Body of pancreas (tissue), 4 donors: ENCODE measurements around the gene ANGPTL4. TPM values are rescaled to one million over a fixed set of nuclear protein-coding genes. Genes with fewer than 3 reads are reported as not detected.
"Not testable (repeated sequence)": the region's sequence is repeated elsewhere in the genome, so short reads cannot be mapped to it uniquely, and the experiment has no call there.

Source experiments
- ATAC-seq: fragments of 150-250 bp; one replicate; pipeline ENCODE4 v1.9.1; 2016
- DNase-seq, 4 donors: peaks; one replicate each; pipeline ENCODE4 v3.0.0-alpha.2; 2019
- H3K27ac ChIP-seq, 4 donors: fragments of 200-600 bp; sonication (generic); 1 replicate in 3 of 4; 2 replicates in 1 of 4; pipeline versions ENCODE4 v1.5.1 to v1.6.1; 2016 to 2019; ENCODE audit warnings: mild to moderate bottlenecking in 1 of 4, mixed read lengths in 1 of 4, moderate library complexity in 1 of 4
- H3K27me3 ChIP-seq, 2 donors: fragments of 200-600 bp; sonication (generic); one replicate each; pipeline ENCODE4 v1.6.0; 2016; ENCODE audit warnings: mild to moderate bottlenecking in 1 of 2
- H3K36me3 ChIP-seq, 2 donors: fragments of 200-600 bp; sonication (generic); replicated peaks in 1 of 2; 2 replicates each; pipeline ENCODE4 v1.5.1; 2016; ENCODE audit warnings: low read depth in 2 of 2; ENCODE audit not compliant: insufficient read depth in 1 of 2
- H3K4me1 ChIP-seq: fragments of 200-600 bp; sonication (generic); one replicate; pipeline ENCODE4 v1.6.0; 2016
- H3K4me3 ChIP-seq, 2 donors: fragments of 200-600 bp; sonication (generic); 1 replicate in 1 of 2; 2 replicates in 1 of 2; pipeline ENCODE4 v1.5.1; 2016 to 2019
- H3K9me3 ChIP-seq, 3 donors: fragments of 200-600 bp; sonication (generic); 1 replicate in 2 of 3; 2 replicates in 1 of 3; pipeline ENCODE4 v1.5.1; 2016
- POLR2A ChIP-seq, 3 donors: fragments of 450-650 bp; IDR thresholded peaks; one replicate each; pipeline ENCODE4 v1.6.1; 2016; ENCODE audit warnings: antibody characterized with exemption in 3 of 3, mild to moderate bottlenecking in 2 of 3
- WGBS, 2 donors: methylation state at CpG; one replicate each; pipeline ENCODE4 v1.1.5; 2017; 5-methylcytosine and 5-hydroxymethylcytosine counted together
- intact Hi-C: fragments of 100-400 bp; cut with DNase I; formaldehyde crosslinking; loops from one replicate; pipeline ENCODE4 v1.15.1; 2023
- total RNA-seq, 2 donors: library from RNA; depleted of rRNA; stranded (reverse); fragments of >200 nt; gene quantifications; one replicate each; pipeline ENCODE4 v1.1.0, GENCODE V29; 2016
- TF ChIP-seq, protein P1 (sequence below), 7 experiments: fragments of 450-650 bp in 4 of 7; fragments of 200-600 bp in 3 of 7; sonication (generic) in 3 of 7; IDR thresholded peaks; one replicate each; pipeline ENCODE4 v1.5.1; 2016 to 2019; ENCODE audit warnings: antibody characterized with exemption in 7 of 7

Gene ANGPTL4
- total RNA-seq, 2 donors from 2014 or later: 68.7 to 110 TPM

DNA sequence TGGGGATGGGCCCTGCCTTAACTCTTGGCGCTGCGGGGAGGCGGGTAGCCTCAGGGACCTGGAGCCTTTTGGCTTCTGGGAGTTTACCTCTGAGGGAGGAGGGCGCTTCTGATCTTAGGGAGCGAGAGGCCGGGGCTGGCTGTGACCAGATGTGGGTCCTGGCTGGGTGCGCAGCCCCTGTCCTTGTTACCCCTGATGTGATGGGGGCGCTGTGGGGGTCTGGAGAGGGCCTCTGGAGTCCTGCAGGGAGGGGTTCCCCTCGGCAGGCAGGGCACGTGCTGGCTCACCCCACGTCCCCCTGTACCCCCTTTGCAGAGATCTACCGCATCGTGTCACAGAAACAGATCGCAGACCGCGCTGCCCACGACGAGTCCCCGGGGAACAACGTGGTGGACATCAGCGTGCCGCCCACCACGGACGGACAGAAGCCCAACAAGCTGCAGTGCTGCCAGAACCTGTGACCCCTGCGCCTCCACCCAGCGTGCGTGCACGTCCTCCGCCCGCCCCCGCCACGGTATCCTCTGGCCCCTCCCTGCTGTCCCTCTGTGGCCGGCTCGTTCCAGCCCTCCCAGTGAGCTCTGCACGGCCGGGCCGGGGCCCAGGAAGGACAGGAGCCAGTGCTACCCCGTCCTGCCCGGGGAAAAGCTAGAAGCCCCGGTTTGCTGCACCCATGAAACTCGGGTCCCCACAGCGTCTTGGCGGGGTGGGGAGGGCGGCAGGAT lies 39.3 kb downstream of the ANGPTL4 start:
- TF ChIP-seq, protein P1, sequence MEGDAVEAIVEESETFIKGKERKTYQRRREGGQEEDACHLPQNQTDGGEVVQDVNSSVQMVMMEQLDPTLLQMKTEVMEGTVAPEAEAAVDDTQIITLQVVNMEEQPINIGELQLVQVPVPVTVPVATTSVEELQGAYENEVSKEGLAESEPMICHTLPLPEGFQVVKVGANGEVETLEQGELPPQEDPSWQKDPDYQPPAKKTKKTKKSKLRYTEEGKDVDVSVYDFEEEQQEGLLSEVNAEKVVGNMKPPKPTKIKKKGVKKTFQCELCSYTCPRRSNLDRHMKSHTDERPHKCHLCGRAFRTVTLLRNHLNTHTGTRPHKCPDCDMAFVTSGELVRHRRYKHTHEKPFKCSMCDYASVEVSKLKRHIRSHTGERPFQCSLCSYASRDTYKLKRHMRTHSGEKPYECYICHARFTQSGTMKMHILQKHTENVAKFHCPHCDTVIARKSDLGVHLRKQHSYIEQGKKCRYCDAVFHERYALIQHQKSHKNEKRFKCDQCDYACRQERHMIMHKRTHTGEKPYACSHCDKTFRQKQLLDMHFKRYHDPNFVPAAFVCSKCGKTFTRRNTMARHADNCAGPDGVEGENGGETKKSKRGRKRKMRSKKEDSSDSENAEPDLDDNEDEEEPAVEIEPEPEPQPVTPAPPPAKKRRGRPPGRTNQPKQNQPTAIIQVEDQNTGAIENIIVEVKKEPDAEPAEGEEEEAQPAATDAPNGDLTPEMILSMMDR (IDR thresholded peaks at IDR 0.05): no peak
- no peak for TF ChIP-seq POLR2A (IDR thresholded peaks at IDR 0.05)
- Histone ChIP-seq H3K4me1 (peaks cover 12% of the 10 kb centered on the region), H3K4me3 (no peak overlapping the region), H3K27me3 (no peaks in the 10 kb centered on the region), H3K9me3 (no peaks in the 10 kb centered on the region), H3K27ac (no peak overlapping the region), H3K36me3 (peaks cover 6 to 12% of the 10 kb centered on the region in 2 donors)
- ATAC-seq (no peak), DNase-seq (no peak)
- intact Hi-C loops: loop anchor here (10.0 kb wide), 1 partner anchor 102 kb away; the partner anchor contains the start of gene PRAM1
- WGBS, 2 donors: 87 to 92% methylated on average over 15 to 33 of the region's 44 CpGs

DNA sequence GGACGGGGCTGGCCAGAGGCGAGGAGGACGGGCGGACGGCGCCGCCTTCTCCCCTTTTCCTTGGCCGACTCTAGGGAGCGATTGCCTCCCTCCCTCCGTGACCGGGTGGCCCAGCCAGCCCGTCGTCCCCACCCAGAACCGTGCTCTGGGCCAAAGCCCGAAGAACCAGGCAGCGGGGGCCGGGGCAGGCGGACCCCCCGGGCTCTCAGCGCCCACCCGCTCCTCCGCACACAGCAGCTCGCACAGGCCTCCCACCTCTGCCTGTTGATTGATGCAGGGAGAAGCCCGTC lies 39.8 kb downstream of the ANGPTL4 start:
- no peak for TF ChIP-seq POLR2A (IDR thresholded peaks at IDR 0.05)
- TF ChIP-seq, protein P1 (IDR thresholded peaks at IDR 0.05): no peak
- Histone ChIP-seq H3K27me3 (no peaks in the 10 kb centered on the region), H3K4me3 (no peak overlapping the region), H3K27ac (no peak overlapping the region), H3K36me3 (peaks cover 6 to 12% of the 10 kb centered on the region in 2 donors), H3K4me1 (peaks cover 8% of the 10 kb centered on the region), H3K9me3 (no peaks in the 10 kb centered on the region)
- 86 to 94% methylated on average over 16 to 23 of the region's 24 CpGs for WGBS, 2 donors
- DNase-seq (no peak), ATAC-seq (no peak)
- intact Hi-C loops: loop anchor here (10.0 kb wide), 1 partner anchor 101 kb away; the partner anchor contains the start of gene PRAM1

DNA sequence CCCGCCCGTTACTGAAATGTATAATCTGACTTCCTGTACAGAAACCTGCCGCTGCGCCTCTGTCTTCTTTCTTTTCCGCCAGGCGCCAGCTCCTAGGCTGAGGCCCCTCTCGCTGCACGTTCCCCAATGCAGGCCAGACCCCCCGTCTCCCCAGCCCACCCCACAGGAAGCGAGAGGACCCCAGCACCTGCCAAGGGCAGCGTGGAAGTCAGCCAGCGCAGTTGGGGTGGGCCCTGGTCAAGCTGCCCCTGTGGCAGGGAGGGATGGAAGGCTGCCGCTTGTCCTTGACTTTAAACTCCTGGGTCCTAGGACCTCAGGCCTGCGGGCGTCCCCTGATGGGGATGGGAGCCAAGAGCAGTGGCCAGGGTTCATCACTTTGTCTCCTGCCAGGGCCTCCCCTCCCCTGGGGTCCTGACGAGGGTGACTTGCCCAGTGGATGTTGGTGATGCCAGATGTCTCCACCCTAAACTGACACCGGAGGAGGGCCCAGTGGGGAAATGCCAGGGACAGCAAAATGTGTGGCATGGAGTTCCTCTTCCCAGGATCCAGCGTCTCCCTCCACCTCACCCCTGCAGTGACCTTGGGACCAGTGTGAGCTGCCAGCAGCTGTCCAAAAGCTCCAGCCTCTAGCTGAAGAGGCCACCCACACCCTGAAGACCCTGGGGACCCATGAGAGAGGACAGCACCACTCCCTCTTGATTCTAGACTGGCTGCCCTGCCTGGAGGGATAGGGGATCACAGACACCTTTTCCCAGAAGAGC lies 40.6 kb downstream of the ANGPTL4 start:
- Histone ChIP-seq H3K4me3 (no peak overlapping the region), H3K9me3 (no peaks in the 10 kb centered on the region), H3K27ac (peak overlapping the region in 2 of 4 donors; percentile 14 to 47), H3K27me3 (no peaks in the 10 kb centered on the region), H3K36me3 (peaks cover 6 to 12% of the 10 kb centered on the region in 2 donors), H3K4me1 (peaks cover 8% of the 10 kb centered on the region)
- ATAC-seq (no peak), DNase-seq (peak in 2 of 4 donors; percentile 36 to 55)
- no peak for TF ChIP-seq POLR2A (IDR thresholded peaks at IDR 0.05)
- TF ChIP-seq, protein P1 (IDR thresholded peaks at IDR 0.05): no peak
- intact Hi-C loops: loop anchor here (10.0 kb wide), 1 partner anchor 100 kb away; the partner anchor contains the start of gene PRAM1
- WGBS, 2 donors: 77 to 94% methylated on average over 10 to 18 of the region's 18 CpGs

DNA sequence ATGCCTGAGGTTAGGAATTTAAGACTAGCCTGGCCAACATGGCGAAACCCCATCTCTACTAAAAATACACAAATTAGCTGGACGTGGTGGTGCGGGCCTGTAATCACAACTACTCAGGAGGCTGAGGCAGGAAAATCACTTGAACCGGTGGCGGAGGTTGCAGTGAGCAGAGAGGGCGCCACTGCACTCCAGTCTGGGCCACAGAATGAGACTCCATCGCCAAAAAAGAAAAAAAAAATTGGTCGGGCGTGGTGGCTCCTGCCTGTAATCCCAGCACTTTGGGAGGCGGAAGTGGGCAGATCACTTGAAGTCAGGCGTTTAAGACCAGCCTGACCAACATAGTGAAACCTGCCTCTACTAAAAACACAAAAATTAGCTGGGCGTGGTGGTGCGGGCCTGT lies 46.8 kb downstream of the ANGPTL4 start:
- intact Hi-C loops, H3K4me3 ChIP-seq, H3K27ac ChIP-seq, H3K9me3 ChIP-seq, DNase-seq, ATAC-seq, H3K27me3 ChIP-seq, H3K36me3 ChIP-seq: not testable (repeated sequence)
- H3K4me1 ChIP-seq: peaks cover 13% of the 10 kb centered on the region
- 87 to 93% methylated on average over 13 of the region's 13 CpGs for WGBS, 2 donors
